ENCODE data around the gene MAP2K3. TPM values are rescaled to one million over a fixed set of nuclear protein-coding genes. Genes with fewer than 3 reads are reported as not detected.

MAP2K3 gene
- polyA plus RNA-seq, 2 of the 4 experiments (the other 2 are of a cell fraction): 13.9 to 37.1 TPM

DNA sequence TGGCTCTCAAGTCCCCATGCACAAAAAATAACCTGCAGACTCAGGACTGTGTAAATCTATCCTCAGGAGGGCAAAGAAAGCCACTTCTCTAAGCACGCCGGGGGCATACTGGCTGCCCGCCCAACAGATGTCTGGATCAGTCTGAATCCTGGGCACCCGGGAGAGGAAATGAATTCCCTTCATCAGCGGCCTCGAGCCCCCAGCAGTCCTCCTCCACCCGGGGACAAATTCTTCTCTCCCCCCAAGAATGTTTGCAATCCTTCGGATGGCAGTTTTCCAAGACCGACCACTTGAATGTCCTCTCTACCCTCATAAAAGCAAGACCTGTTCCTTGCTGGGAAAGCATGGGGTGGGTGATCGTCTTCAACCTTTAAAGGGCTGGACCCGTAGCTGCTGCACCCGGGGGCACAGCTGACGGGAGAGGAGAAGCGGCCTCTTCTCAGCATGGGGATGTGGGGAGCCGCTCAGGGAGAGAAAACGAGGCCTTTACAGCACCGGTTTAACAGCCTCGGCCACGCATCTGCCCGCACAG lies 9.4 kb upstream of the MAP2K3 start:
- ChIA-PET POLR2A (interaction anchor here (0.6 to 2.2 kb wide), 5 partner anchors 22 to 232 kb away, joined by 5 to 8 read pairs (median 6); partner anchors contain the start of genes NATD1 and USP22), CTCF (interaction anchor here (0.7 to 9.7 kb wide), 8 partner anchors 12 to 241 kb away, joined by 3 to 121 read pairs (median 4); no protein-coding TSS in a partner anchor)
- H3K27ac ChIP-seq: peak overlapping the region; percentile 85 to 92
- no peak for DNase-seq (ENCODE audit: low read depth in 1 of 2, low spot score in 1 of 2)
- ATAC-seq: peak in 1 of 2 experiments; percentile 29; a peak in 2 of 6 replicates
- H3K9me3 ChIP-seq: no peaks in the 10 kb centered on the region
- no peak for FAIRE-seq
- H3K4me1 ChIP-seq: peaks cover 12% of the 10 kb centered on the region
- TF ChIP-seq, protein P1, sequence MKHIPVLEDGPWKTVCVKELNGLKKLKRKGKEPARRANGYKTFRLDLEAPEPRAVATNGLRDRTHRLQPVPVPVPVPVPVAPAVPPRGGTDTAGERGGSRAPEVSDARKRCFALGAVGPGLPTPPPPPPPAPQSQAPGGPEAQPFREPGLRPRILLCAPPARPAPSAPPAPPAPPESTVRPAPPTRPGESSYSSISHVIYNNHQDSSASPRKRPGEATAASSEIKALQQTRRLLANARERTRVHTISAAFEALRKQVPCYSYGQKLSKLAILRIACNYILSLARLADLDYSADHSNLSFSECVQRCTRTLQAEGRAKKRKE (CRISPR knock-in tag; IDR thresholded peaks at IDR 0.05; ENCODE audit: low read depth): no peak
- TF ChIP-seq, protein P2, sequence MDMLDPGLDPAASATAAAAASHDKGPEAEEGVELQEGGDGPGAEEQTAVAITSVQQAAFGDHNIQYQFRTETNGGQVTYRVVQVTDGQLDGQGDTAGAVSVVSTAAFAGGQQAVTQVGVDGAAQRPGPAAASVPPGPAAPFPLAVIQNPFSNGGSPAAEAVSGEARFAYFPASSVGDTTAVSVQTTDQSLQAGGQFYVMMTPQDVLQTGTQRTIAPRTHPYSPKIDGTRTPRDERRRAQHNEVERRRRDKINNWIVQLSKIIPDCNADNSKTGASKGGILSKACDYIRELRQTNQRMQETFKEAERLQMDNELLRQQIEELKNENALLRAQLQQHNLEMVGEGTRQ (IDR thresholded peaks at IDR 0.05): no peak
- TF ChIP-seq HOXA7 (CRISPR knock-in tag; IDR thresholded peaks at IDR 0.05) (no peak), CBX8 (IDR thresholded peaks at IDR 0.05) (no peak), RAD21 (conservative IDR thresholded peaks at IDR 0.05 in 1 of 2, IDR thresholded peaks at IDR 0.05 in 1 of 2) (no peak)
- TF ChIP-seq, protein P3, sequence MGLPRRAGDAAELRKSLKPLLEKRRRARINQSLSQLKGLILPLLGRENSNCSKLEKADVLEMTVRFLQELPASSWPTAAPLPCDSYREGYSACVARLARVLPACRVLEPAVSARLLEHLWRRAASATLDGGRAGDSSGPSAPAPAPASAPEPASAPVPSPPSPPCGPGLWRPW (IDR thresholded peaks at IDR 0.05): no peak
- TF ChIP-seq, protein P4, sequence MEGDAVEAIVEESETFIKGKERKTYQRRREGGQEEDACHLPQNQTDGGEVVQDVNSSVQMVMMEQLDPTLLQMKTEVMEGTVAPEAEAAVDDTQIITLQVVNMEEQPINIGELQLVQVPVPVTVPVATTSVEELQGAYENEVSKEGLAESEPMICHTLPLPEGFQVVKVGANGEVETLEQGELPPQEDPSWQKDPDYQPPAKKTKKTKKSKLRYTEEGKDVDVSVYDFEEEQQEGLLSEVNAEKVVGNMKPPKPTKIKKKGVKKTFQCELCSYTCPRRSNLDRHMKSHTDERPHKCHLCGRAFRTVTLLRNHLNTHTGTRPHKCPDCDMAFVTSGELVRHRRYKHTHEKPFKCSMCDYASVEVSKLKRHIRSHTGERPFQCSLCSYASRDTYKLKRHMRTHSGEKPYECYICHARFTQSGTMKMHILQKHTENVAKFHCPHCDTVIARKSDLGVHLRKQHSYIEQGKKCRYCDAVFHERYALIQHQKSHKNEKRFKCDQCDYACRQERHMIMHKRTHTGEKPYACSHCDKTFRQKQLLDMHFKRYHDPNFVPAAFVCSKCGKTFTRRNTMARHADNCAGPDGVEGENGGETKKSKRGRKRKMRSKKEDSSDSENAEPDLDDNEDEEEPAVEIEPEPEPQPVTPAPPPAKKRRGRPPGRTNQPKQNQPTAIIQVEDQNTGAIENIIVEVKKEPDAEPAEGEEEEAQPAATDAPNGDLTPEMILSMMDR (IDR thresholded peaks at IDR 0.05): no peak
- 35% methylated on average over 20 of the region's 20 CpGs for WGBS (ENCODE audit: missing lambda C conversion rate)
- peak overlapping the region; percentile 64 for H3K4me3 ChIP-seq
- peak overlapping the region; percentile 98 for H3K4me2 ChIP-seq

DNA sequence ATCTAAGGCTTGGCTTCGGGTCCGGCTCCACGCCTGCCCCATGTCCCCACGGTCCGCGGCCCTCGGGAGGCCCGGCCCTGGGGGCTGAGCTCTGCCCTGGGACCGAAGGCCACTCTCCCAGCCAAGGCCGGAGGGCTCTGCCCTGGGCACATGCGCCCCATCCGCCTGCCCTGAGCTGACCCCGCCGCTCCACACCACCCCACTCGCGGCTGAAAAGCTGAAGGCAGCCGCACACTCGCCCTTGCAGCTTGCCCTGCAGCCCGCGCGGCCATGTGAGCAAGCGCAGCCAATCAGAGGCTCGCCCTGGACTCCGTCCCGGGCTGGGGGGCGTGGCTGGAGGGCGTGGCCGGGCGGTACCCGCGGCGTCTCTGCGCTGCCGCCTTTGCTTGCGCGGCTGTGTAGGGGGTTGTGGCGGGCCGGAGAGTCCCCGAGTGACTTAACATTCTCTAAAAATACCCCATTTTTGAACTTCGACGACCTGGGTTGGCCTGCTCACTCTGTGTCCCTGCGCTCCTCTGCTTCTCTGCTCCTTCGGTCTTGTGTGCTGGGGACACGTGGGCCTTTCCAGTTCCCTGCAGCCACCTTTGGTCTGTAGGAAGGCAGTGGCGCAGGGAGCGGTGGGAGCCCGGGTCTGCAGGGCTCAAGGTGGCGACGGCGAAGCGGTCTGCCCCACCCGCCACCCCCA lies 8.8 kb upstream of the MAP2K3 start:
- no peak for TF ChIP-seq POLR2AphosphoS2 (conservative IDR thresholded peaks at IDR 0.05; ENCODE audit: low read length)
- no peak for TF ChIP-seq BHLHE40 (IDR thresholded peaks at IDR 0.05; ENCODE audit: low read depth, low read length)
- TF ChIP-seq PHF8 (IDR thresholded peaks at IDR 0.05; ENCODE audit: borderline replicate concordance, low read depth): peak; percentile 49; the same call in 1 of the 2 replicates
- TF ChIP-seq RARB (CRISPR knock-in tag; IDR thresholded peaks at IDR 0.05): no peak
- no peak for TF ChIP-seq TFCP2L1 (CRISPR knock-in tag; IDR thresholded peaks at IDR 0.05)
- TF ChIP-seq HOXB5 (CRISPR knock-in tag; IDR thresholded peaks at IDR 0.05): 0 out of 2 replicates have a peak, but pooled peaks have one; percentile 15
- TF ChIP-seq, protein P2 (IDR thresholded peaks at IDR 0.05): peak; percentile 96
- TF ChIP-seq POLR2A (IDR thresholded peaks at IDR 0.05; ENCODE audit: low read length): peak; percentile 90
- TF ChIP-seq, protein P5, sequence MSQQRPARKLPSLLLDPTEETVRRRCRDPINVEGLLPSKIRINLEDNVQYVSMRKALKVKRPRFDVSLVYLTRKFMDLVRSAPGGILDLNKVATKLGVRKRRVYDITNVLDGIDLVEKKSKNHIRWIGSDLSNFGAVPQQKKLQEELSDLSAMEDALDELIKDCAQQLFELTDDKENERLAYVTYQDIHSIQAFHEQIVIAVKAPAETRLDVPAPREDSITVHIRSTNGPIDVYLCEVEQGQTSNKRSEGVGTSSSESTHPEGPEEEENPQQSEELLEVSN (IDR thresholded peaks at IDR 0.05; ENCODE audit: borderline replicate concordance, low read depth): peak; percentile 90
- TF ChIP-seq, protein P6, sequence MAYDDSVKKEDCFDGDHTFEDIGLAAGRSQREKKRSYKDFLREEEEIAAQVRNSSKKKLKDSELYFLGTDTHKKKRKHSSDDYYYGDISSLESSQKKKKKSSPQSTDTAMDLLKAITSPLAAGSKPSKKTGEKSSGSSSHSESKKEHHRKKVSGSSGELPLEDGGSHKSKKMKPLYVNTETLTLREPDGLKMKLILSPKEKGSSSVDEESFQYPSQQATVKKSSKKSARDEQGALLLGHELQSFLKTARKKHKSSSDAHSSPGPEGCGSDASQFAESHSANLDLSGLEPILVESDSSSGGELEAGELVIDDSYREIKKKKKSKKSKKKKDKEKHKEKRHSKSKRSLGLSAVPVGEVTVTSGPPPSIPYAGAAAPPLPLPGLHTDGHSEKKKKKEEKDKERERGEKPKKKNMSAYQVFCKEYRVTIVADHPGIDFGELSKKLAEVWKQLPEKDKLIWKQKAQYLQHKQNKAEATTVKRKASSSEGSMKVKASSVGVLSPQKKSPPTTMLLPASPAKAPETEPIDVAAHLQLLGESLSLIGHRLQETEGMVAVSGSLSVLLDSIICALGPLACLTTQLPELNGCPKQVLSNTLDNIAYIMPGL (CRISPR knock-in tag; IDR thresholded peaks at IDR 0.05; ENCODE audit: borderline replicate concordance): no peak
- TF ChIP-seq FOXS1 (CRISPR knock-in tag; IDR thresholded peaks at IDR 0.05): no peak
- no peak for TF ChIP-seq NFE2L2 (conservative IDR thresholded peaks at IDR 0.05; ENCODE audit: low read length)
- TF ChIP-seq HDAC2 (IDR thresholded peaks at IDR 0.05): 0 out of 2 replicates have a peak, but pooled peaks have one; percentile 20
- TF ChIP-seq, protein P7, sequence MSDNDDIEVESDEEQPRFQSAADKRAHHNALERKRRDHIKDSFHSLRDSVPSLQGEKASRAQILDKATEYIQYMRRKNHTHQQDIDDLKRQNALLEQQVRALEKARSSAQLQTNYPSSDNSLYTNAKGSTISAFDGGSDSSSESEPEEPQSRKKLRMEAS (IDR thresholded peaks at IDR 0.05): peak; percentile 89
- TF ChIP-seq KDM1A (IDR thresholded peaks at IDR 0.05; ENCODE audit: low read depth): no peak
- TF ChIP-seq JUN (IDR thresholded peaks at IDR 0.05): peak in 1 of 2 experiments; percentile 77; a peak in 2 of 5 replicates
- no peak for TF ChIP-seq CHD2 (IDR thresholded peaks at IDR 0.05; ENCODE audit: low read length, partially characterized antibody)
- no peak for TF ChIP-seq GATA3 (IDR thresholded peaks at IDR 0.05; ENCODE audit: borderline replicate concordance)
- peak; percentile 79 to 94 for ATAC-seq
- Histone ChIP-seq H3K4me1 (peaks cover 14% of the 10 kb centered on the region), H3K27ac (peak overlapping the region; percentile 85 to 92), H3K9me3 (no peaks in the 10 kb centered on the region), H3K4me2 (peak overlapping the region; percentile 98), H3K4me3 (peak overlapping the region; percentile 64)
- ChIA-PET POLR2A (interaction anchor here (0.6 to 2.2 kb wide), 7 partner anchors 23 to 276 kb away, joined by 3 to 8 read pairs (median 6); partner anchors contain the start of genes NATD1 and USP22), CTCF (interaction anchor here (0.7 to 9.7 kb wide), 9 partner anchors 11 to 241 kb away, joined by 3 to 121 read pairs (median 4); no protein-coding TSS in a partner anchor)
- DNase-seq (ENCODE audit: low read depth in 1 of 2, low spot score in 1 of 2): peak; percentile 82 to 98
- 5% methylated on average over 25 of the region's 52 CpGs for WGBS (ENCODE audit: missing lambda C conversion rate)
- peak; percentile 18 for FAIRE-seq
